ENCODE measurements around the gene B3GAT1. TPM values are rescaled to one million over a fixed set of nuclear protein-coding genes. Genes with fewer than 3 reads are reported as not detected.

B3GAT1 gene
- polyA plus RNA-seq, 1 of the 3 experiments (the other 2 are of a cell fraction): 0.15 TPM

- TF ChIP-seq USF2 (IDR thresholded peaks at IDR 0.05; ENCODE audit: borderline replicate concordance, low read depth, low read length) (no peak), USF1 (IDR thresholded peaks at IDR 0.05; ENCODE audit: borderline replicate concordance, low read depth) (no peak), YY1 (IDR thresholded peaks at IDR 0.05; ENCODE audit: low read depth) (no peak), SMC3 (IDR thresholded peaks at IDR 0.05; ENCODE audit: low read depth, low read length) (no peak)
Measured at GRCh38 chr11:134369656-134370525, 42.2 kb downstream of the B3GAT1 start (continued).

GRCh38 chr11:134367781-134368180 lies 44.3 kb downstream of the B3GAT1 start:
- Histone ChIP-seq H3K9me3 (no peaks in the 10 kb centered on the region), H3K9me2 (no peaks in the 10 kb centered on the region), H3K36me3 (replicated peaks in 1 of 2; ENCODE audit: control insufficient read depth in 1 of 2, insufficient read depth in 2 of 2, low read length in 1 of 2) (no peaks in the 10 kb centered on the region), H3K27ac (ENCODE audit: low read depth in 2 of 2, low read length in 1 of 2) (no peak overlapping the region), H2AFZ (ENCODE audit: low read depth) (no peak overlapping the region), H3K4me1 (ENCODE audit: control insufficient read depth in 1 of 2, insufficient read depth in 2 of 2, low read depth in 1 of 2, low read length in 1 of 2) (no peaks in the 10 kb centered on the region; a peak in 1 of 4 replicates), H3K9ac (no peak overlapping the region), H3F3A (replicated peaks; ENCODE audit: insufficient read depth) (no peaks in the 10 kb centered on the region), H3K79me2 (ENCODE audit: insufficient read depth) (no peaks in the 10 kb centered on the region), H4K20me1 (ENCODE audit: insufficient read depth) (no peaks in the 10 kb centered on the region), H3K27me3 (ENCODE audit: insufficient read depth) (no peaks in the 10 kb centered on the region), H3K4me3 (ENCODE audit: low read depth in 2 of 2, low read length in 1 of 2) (no peak overlapping the region), H3K4me2 (no peak overlapping the region)
- ChIA-PET POLR2A (no interaction called here), CTCF (interaction anchor here (0.9 kb wide), 1 partner anchor 224 kb away, joined by 3 read pairs; no protein-coding TSS in a partner anchor)
- WGBS (ENCODE audit: low lambda C conversion rate): 86% methylated on average over 16 of the region's 18 CpGs
- TF ChIP-seq JUND (IDR thresholded peaks at IDR 0.05) (no peak), RCOR1 (IDR thresholded peaks at IDR 0.05; ENCODE audit: low read length) (no peak), YY1 (IDR thresholded peaks at IDR 0.05; ENCODE audit: low read depth) (no peak), SMC3 (IDR thresholded peaks at IDR 0.05; ENCODE audit: low read depth, low read length) (no peak), SIN3A (IDR thresholded peaks at IDR 0.05; ENCODE audit: borderline replicate concordance, low read depth, low read length) (no peak), ELF1 (IDR thresholded peaks at IDR 0.05) (no peak), GATA2 (CRISPR knock-in tag; IDR thresholded peaks at IDR 0.05) (no peak), NFIC (IDR thresholded peaks at IDR 0.05; ENCODE audit: borderline replicate concordance) (no peak), FOXJ3 (CRISPR knock-in tag; IDR thresholded peaks at IDR 0.05) (no peak), USF2 (IDR thresholded peaks at IDR 0.05; ENCODE audit: borderline replicate concordance, low read depth, low read length) (no peak)
- no peak for DNase-seq

- no peak for DNase-seq
- Histone ChIP-seq H3K4me3 (ENCODE audit: low read depth in 2 of 2, low read length in 1 of 2) (no peak overlapping the region), H3K9ac (no peak overlapping the region), H3K4me2 (no peak overlapping the region), H3K27ac (ENCODE audit: low read depth in 2 of 2, low read length in 1 of 2) (no peak overlapping the region), H3K9me2 (no peaks in the 10 kb centered on the region), H4K20me1 (ENCODE audit: insufficient read depth) (no peaks in the 10 kb centered on the region), H2AFZ (ENCODE audit: low read depth) (no peak overlapping the region), H3K79me2 (ENCODE audit: insufficient read depth) (no peaks in the 10 kb centered on the region), H3K36me3 (replicated peaks in 1 of 2; ENCODE audit: control insufficient read depth in 1 of 2, insufficient read depth in 2 of 2, low read length in 1 of 2) (no peaks in the 10 kb centered on the region), H3K9me3 (no peaks in the 10 kb centered on the region), H3K4me1 (ENCODE audit: control insufficient read depth in 1 of 2, insufficient read depth in 2 of 2, low read depth in 1 of 2, low read length in 1 of 2) (no peaks in the 10 kb centered on the region; a peak in 1 of 4 replicates), H3K27me3 (ENCODE audit: insufficient read depth) (no peaks in the 10 kb centered on the region), H3F3A (replicated peaks; ENCODE audit: insufficient read depth) (no peaks in the 10 kb centered on the region)
- 53% methylated on average over 7 of the region's 7 CpGs for WGBS (ENCODE audit: low lambda C conversion rate)
- TF ChIP-seq NFIC (IDR thresholded peaks at IDR 0.05; ENCODE audit: borderline replicate concordance) (no peak), RFX5 (IDR thresholded peaks at IDR 0.05; ENCODE audit: low read length) (no peak)
- POLR2A ChIA-PET: no interaction called here
- CTCF ChIA-PET: interaction anchor here (1.6 kb wide), 1 partner anchor 226 kb away, joined by 3 read pairs; no protein-coding TSS in a partner anchor
Measured at GRCh38 chr11:134366254-134366653, 45.8 kb downstream of the B3GAT1 start.

All from SK-N-SH (cell line).